GM19467 (cell line): ENCODE measurements around the gene NBEA.

Experiments used
- ATAC-seq: cut with Tn5 transposase; IDR thresholded peaks from one replicate; pipeline ENCODE4 v1.9.1; 2021; ENCODE audit warnings: mild to moderate bottlenecking, moderate library complexity; ENCODE audit not compliant: unreplicated experiment

Gene NBEA

DNA sequence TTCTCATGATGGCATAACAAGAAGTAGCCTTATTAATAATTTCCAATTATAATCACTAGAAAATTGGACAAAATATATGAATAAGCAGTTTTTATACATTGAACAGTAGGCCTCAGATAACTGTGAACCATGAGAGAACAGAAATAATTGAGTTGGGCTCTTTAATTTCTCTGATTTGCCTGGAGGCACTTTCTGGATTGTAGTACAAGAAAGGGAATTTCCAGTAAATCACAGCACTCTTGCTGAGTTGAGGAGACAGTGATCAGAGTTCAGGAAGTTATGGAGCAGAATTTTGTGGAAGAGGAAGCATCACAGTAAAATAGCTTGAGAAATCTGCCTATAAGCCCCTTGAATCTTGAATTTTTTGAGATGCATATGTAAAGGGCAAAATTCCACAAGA is 318.2 kb downstream of the NBEA start:
- no peak for ATAC-seq

DNA sequence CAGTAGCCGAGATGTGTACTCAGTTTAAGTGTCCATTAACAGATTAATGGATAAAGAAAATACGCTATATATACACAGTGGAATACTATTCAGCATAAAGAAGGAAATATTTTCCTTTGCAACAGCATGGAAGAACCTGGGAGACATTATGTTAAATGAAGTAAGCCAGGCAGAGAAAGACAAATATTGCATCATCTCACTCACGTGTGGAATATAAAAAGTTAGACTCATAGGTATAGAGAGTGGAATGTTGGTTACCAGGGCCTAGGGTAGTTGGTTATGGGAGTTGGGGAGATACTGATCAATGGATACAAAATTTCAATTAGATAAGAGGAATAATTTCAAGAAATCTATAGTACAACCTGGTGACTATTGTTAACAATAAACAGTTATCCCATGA is 324.3 kb downstream of the NBEA start:
- ATAC-seq = no peak

DNA sequence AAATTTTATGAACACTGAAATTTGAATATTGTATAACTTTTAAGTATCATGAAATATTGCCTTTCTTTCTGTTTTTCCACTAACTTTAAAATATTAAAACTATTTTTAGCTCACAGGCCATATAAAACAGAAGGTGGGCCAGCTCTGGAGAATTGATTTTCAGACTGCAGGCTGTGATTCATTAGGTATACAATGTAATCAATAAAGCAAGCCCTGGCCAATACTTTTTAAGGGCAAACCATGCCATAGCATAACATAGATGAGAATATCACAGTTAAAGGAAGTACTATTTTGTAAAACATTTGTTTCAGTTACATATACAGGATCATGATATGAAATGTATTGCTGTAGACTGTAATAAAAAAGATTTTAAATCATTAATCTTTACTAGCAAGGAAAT is 336.8 kb downstream of the NBEA start:
- ATAC-seq = no peak

DNA sequence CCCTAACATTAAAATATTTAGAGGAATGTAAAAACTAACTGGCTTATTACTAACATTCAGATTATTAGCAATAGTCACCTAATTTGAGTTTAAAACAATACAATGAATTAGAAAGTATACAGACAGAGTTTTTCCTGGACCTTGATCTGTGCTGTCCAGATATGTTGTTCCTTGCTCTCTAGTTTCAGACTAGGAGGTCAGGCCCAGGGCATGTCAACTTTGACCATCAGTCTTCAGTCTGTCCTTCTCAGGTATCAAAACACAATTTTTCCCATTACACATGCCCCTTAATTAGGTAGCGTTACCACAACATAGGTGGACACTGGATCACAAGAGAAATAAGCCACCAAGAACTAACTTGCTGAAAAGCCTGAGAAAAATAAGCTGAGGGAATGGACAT is 337.4 kb downstream of the NBEA start:
- ATAC-seq = no peak

DNA sequence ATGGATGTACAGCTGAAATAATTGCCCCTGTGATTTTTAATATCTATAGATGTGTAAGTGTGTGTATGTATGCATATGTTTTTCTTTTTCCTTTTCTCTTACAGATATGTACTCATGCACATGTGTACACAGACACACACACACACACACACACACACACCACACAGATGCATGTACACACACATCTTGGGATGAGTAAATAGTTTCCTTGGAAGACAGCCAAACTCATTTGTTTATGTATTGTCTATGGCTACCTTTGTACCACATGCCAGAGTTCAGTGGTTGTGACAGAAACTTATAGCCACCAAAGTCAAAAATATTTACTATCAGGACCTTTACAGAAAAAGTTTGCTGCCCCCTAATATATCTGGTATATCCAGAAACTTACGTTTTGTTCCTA is 341.8 kb downstream of the NBEA start:
- no peak for ATAC-seq

DNA sequence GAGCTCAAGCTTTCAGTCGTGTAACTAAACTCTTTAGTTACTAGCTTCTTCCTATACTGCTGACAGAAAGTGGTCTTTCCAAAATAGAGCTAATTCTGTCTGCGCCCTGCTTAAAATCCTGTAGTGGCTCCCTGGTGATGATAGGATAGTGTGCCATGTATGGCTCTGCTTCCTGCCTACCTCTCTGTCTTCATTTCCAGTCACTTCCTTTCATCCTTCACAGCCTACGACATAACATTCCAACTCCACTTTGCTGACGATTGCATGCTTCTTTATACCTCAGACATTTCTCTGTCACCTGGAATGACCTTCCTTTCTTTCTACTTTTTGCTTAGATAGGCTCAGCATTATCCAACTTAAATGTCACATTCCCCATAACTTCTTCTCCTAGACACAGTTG is 343.6 kb downstream of the NBEA start:
- ATAC-seq = no peak

DNA sequence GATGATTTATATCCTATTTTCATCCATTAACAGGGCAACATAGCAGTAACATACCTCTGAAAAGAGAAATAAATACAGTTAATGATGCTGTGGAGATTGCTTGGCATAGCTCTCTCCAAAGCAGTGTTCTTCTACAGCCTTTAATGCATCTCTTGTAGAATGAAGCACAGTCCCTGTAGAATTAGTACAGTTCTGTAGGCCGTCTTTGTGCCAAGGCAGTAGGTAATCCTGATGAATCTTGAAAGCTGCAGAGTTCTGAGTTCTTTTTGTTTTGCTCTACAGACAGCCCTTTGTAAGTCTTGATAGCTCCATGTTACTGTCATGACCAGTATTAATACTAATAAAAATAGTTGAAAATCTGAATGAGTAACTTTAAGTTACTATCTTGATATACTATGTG is 350.3 kb downstream of the NBEA start:
- ATAC-seq = no peak

DNA sequence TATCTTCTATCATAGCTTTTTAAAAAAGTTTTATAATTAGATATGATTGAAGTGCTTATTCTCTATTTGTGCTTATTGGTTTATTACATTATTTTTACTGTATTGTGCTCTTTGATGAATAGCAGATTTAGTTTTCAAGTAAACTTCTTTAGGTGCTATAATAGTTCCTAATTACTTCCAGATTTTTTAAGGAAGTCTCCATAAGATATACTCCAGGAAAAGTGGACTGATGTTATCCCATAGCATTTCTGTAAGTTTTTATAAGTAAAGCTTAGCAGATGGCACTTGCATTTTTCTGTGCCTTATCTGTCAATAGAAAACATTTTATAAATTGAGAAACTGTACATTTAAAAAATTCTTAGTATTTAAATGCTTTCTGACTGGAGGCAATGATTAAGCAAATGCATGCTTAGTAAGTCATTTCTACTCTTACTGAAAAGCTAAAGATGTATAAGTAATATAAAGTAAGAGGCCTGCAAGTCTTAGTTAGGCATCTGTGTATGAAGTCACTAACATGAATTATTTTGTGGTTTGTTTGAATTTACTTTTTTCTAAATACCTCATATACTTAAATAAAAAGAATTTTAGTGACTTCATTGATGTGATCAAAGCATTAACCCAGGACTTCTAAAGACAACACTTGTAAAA is 351.6 kb downstream of the NBEA start:
- ATAC-seq = no peak

DNA sequence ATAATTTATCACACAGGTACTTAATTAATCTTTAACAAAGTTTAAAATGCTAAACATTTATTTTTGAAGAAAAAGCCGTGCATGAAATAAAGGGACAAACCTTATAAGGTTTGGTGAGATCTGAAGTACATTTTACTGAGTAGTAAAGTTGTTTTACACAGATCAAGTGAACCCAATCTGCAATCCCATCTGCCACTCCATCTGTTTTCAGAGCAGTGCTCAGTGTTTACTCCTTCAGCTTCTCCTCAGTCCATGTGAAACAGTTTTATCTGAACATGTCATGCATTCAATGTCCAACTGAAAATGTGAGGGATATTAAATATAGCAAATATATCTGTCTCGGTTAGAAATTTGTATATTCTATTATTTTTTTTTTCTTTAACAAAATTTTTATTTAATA is 367.6 kb downstream of the NBEA start:
- ATAC-seq = no peak

DNA sequence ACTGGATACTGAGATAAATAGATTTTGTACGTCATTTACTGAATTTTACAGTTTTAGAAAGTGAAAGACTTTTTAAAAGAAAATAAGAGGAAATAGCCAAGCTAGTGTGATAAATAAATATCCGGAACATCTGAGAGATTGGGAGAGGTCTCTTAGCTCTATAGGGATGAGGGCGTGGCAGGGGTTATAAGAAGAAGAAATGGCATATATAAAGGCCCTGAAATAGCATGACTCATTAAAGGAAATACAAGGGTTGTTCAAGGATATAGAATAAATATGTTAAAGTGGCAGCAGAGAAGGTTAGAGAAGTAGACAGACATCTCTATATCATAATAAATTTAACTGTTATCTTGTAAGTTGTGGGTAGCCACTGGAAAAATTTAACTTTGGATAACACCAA is 390.1 kb downstream of the NBEA start:
- ATAC-seq = no peak

DNA sequence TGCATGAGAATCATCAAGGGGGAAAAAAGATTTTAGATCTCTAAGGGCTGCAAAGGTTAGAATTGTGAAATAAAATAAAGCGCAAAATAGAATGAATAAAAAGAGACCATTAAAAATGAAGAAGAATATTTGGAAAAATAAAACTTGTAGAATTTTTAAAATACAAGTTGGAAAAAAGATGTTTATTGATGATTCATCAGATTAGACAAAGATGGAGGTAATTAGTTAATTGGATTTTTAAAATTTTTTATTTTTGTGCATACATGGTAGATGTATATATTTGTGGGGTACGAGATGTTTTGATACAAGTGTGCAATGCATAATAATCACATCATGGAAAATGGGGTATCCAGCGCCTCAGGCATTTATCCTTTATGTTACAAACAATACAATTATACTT is 391.1 kb downstream of the NBEA start:
- no peak for ATAC-seq

DNA sequence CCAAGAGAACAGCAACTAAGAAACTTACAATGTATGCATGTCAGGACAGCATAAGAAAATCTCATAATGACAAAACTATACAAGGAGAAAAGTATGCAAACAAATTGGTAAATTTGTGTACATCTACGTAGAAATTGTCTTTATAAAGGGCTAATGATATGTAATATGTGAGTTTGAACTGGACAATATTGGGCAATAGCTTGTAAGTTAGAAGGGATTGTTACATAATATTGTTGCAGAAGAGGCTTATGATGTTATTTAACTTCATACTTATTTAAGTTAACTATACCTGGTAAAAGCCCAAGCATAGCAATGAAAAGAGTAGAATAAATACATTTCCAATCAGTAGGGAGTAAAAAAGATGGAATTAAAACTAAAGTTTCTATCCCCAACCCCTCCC is 400.4 kb downstream of the NBEA start:
- ATAC-seq = no peak

DNA sequence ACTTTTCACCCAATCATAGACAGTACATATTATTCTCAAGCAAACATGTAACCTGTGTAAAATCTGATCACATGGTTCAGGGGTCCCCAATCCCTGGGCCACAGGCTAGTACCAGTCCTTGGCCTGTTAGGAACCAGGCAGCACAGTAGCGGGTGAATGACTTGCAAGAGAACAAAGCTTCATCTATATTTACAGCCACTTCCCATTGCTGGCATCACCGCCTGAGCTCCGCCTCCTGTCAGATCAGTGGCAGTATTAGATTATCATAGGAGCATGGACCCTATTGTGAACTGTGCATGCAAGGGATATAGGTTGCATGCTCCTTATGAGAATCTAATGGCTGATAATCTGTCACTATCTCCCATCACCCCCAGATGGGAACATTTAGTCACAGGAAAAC is 401.3 kb downstream of the NBEA start:
- ATAC-seq = no peak

DNA sequence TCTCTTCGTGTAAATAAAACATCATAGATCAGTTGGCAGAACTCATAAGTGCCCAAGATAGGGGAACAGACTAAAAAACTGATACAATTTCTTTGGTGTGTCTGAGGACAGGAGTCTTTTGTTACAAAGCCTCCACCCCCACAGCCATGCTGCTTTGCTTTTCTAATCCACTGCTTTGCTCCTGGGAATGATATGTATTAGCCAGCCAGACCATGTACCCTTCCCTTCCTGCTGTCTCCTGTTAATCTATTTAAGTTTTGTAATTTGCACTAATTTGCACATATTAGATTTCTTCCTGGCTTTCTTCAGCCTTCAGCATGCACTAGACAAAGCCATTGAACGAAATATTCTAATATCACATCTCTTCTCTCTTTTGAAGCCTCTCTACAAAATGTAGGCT is 403.9 kb downstream of the NBEA start:
- ATAC-seq = no peak

DNA sequence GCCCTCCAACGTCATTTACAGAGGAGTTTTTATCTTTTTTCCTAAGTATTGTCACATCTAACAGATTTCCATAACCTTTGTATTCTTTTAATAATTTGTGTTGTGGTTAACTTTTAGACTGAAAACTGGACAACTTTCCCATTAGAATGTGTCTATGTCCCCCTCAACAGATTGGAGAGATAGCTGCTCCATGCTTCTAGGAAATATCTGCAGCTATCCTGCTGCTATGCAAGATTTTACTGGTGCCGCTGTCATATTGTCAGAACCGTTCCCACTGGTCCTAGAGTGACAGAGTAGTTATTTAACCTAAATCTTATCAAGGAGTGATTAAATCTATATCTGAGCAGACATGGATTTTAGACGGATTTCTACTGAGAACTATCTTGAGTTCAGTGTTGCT is 404.4 kb downstream of the NBEA start:
- no peak for ATAC-seq

DNA sequence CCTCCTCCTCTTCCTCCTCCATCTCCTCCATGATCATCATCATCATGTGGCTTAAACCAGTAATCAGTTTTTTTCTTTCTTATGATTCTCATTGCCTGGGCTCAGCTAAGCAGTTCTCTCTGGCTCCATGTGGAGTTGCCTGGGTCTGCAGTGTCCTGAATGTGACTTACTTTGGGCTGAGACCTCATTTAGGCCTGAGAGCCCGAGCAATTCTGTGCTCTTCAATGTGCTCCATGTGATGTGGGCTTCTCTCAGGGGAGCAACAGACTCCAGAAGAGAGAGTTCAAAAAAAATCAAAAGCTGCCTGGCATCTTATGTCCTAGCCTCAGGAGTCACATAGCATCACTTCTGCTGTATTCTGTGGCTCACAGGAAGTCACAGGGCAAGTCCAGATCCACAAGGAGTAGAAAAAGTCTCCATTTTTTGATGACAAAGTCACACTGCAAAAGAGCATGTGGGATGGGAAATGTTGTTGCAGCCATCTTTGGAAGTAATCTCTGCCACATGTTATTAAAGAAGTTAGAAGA is 405.7 kb downstream of the NBEA start:
- no peak for ATAC-seq

DNA sequence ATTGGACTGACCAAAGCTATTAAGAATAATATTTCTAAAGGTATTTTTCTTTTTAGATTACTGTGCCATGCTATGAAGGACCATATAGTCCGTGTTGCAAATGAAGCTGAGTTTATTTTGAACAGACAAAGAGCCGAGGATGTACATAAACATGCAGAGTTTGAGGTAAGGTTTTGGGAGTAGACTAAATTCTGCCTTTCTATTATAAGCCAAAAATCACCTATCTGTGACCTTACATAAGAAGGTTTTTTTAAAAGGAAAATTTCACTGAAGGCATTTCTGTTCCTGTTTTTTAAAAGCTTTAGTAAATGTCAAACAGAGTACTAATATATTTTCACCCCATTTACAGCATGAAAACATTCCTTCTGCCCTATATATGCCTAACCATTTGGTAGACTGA is 407.0 kb downstream of the NBEA start:
- ATAC-seq = no peak

DNA sequence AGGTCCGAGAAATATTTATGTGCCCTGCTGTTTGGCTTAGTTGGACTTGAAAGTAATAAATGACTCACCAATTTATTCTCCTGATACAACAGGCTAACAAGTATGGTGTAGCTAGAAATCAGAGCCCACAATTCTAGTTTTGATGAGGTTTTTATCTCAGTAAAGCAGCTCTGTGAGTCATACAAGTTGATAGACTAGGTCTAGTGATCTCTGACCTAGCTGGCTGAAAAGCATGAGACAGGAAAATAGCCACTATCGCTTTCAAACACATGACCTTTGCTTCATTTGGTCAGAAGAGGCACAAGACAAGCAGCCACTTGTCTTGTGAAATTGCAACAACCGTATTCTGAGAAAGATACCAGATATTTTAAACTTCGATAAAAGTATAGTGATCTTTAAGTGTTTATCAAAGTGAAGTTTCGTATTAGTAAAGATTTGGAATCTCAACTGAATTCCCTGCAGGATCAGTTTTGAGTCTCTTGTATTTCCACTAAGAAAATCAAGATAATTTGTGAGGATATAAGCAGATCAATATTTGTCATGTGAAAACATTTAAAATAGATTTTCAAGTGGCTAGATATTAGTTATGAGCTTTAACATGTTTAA is 407.7 kb downstream of the NBEA start:
- ATAC-seq = no peak

DNA sequence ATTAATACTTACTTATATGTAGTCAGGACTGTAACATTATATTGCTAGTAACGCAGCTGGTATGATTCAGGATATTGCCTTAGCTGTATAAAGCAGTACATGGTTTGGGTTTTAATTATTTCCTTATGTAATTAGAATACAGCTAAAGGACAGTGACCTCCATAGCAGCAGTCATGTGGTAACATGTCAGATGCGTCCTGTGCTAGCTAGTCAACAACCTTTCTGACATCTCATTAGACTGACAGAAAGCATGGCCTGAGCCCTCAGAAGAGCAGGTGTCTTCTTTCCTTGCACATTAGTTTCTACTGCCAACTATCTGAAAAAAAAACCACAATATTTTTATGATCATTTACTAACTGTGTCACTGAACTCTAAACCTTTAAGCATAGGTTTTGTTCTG is 412.2 kb downstream of the NBEA start:
- ATAC-seq = no peak

DNA sequence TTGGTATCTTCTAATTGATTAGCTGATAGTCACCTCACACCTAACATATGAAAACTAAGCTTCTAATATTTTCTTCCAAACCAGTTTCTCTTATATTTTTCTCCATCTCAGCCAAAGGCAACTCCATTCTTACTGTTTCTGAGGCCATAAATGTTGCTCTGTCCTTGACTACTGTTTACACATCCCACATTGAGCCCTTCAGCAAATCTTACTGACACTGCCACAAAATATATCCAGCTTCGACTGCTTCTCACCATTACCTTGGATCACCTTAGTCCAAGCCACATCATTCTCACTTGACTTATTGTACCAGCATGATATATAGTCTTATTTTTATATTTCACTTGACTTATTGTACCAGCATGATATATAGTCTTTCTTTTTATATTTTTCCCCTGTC is 412.8 kb downstream of the NBEA start:
- no peak for ATAC-seq

DNA sequence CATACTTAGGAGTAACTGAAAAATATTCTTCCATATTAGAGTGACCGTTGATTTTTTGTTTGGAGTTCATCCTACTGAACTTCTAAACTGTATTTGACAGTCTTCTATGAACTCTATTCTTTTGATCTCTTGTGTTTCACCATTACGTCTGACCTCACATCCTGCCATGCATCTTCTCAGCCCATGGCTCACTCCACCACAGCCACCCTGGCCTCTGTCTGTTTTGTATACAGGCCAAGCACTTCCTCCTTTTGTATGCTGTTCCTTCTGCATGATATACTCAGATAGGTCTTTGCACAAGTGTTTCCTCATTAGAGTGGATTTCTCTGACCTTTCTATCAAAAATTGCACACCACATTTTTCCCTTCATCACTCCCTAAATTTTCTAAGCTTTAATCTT is 414.5 kb downstream of the NBEA start:
- ATAC-seq = no peak

DNA sequence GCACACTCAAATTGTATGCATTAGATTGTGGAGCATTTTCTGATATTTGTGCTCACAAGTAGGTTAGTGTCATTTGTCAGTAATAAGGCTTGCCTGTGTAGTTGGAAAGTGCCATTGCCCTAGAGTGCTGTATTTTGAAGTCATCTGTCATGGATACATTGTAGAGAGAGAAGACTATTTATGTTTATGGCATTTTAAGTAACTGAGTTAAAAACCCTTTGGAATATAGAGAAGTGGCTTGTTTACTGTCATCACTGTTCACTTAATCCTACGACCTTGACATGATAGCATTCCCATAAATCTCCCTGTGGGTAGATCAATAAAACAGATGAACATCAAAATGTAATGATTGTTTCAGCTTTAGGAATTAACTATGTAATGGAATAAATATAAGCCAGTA is 423.8 kb downstream of the NBEA start:
- ATAC-seq = no peak

DNA sequence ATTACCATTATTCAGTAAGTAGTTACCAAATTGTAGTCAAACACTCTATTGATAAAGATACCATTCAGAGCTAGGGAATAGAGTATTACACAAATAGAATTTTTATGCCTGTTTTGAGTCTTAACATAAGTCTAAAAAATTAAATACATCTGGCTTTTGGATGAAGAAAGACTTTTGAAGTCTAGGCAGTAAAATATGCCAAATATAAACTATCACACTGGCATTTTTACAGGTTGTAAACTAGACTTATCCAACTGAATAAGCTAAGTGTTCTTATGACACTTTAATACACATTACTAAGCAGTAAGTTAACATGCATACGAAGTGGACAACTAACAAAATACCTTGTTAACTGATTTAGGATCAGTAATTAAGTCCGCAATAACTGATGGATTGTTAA is 425.5 kb downstream of the NBEA start:
- ATAC-seq = no peak
